SK-N-SH (cell line): ENCODE results near the gene GFPT1. TPM values are rescaled to one million over a fixed set of nuclear protein-coding genes. Genes with fewer than 3 reads are reported as not detected.

Experiments used
- CTCF ChIA-PET: fragments of 300-600, 350-600 bp; formaldehyde crosslinking; extraction: SDS; loops from one replicate; lab custom pipeline; 2021; lab: Yijun Ruan, JAX
- POLR2A ChIA-PET: fragments of 350-600 bp; sonication (Branson Sonifier 250); formaldehyde crosslinking; extraction: SDS; loops from one replicate; lab custom pipeline; 2020; ENCODE audit warnings: antibody characterized with exemption, inconsistent platforms; lab: Yijun Ruan, JAX
- DNase-seq: peaks from one replicate; pipeline ENCODE4 v3.0.0; 2012
- H2AFZ ChIP-seq: fragments of 200-600 bp; sonication (generic); 2 replicates; pipeline ENCODE4 v1.8.1; 2016; ENCODE audit warnings: antibody characterized with exemption, mild to moderate bottlenecking, low read depth
- H3F3A ChIP-seq: fragments of 200-600 bp; sonication (generic); replicated peaks from 2 replicates; pipeline ENCODE3; 2016; ENCODE audit warnings: antibody characterized with exemption, mild to moderate bottlenecking; ENCODE audit not compliant: insufficient read depth
- H3K27ac ChIP-seq, 2 experiments: fragments of 200-500 bp in 1 of 2; fragments of 200-600 bp in 1 of 2; sonication (Bioruptor generic) in 1 of 2; sonication (generic), shearing (Covaris generic) in 1 of 2; 2 replicates each; pipeline versions ENCODE4 v1.5.1 to v1.6.1; 2014 to 2016; ENCODE audit warnings: low read depth in 2 of 2, inconsistent platforms in 1 of 2, low read length in 1 of 2, mild to moderate bottlenecking in 1 of 2, mixed read lengths in 1 of 2
- H3K27me3 ChIP-seq: fragments of 200-600 bp; sonication (generic), shearing (Covaris generic); 2 replicates; pipeline ENCODE4 v1.6.1; 2016; ENCODE audit warnings: mixed run types; ENCODE audit not compliant: insufficient read depth
- H3K36me3 ChIP-seq, 2 experiments: fragments of 200-500 bp in 1 of 2; fragments of 200-600 bp in 1 of 2; sonication (Bioruptor generic) in 1 of 2; sonication (generic) in 1 of 2; replicated peaks in 1 of 2; 2 replicates each; pipeline versions ENCODE3 to v1.5.1; 2014 to 2016; ENCODE audit warnings: low read length in 1 of 2, mild to moderate bottlenecking in 1 of 2; ENCODE audit not compliant: insufficient read depth in 2 of 2, control insufficient read depth in 1 of 2
- H3K4me1 ChIP-seq, 2 experiments: fragments of 200-500 bp in 1 of 2; fragments of 200-600 bp in 1 of 2; sonication (Bioruptor generic) in 1 of 2; sonication (generic), shearing (Covaris generic) in 1 of 2; 2 replicates each; pipeline versions ENCODE4 v1.5.1 to v1.6.1; 2014 to 2016; ENCODE audit warnings: low read depth in 1 of 2, low read length in 1 of 2, mixed run types in 1 of 2; ENCODE audit not compliant: insufficient read depth in 2 of 2, control insufficient read depth in 1 of 2
- H3K4me2 ChIP-seq: fragments of 200-600 bp; sonication (generic), shearing (Covaris generic); 2 replicates; pipeline ENCODE4 v1.6.1; 2017; ENCODE audit warnings: mixed run types
- H3K4me3 ChIP-seq, 2 experiments: fragments of 200-500 bp in 1 of 2; fragments of 200-600 bp in 1 of 2; sonication (Bioruptor generic) in 1 of 2; sonication (generic), shearing (Covaris generic) in 1 of 2; 2 replicates each; pipeline versions ENCODE4 v1.5.1 to v1.8.1; 2014 to 2016; ENCODE audit warnings: low read depth in 2 of 2, inconsistent platforms in 1 of 2, low read length in 1 of 2, mild to moderate bottlenecking in 1 of 2, mixed read lengths in 1 of 2, moderate library complexity in 1 of 2
- H3K79me2 ChIP-seq: fragments of 200-600 bp; sonication (generic); 2 replicates; pipeline ENCODE4 v1.8.1; 2017; ENCODE audit warnings: mild to moderate bottlenecking; ENCODE audit not compliant: insufficient read depth
- H3K9ac ChIP-seq: fragments of 200-600 bp; sonication (generic); 2 replicates; pipeline ENCODE4 v1.6.1; 2017; ENCODE audit warnings: mixed run types
- H3K9me2 ChIP-seq: fragments of 200-600 bp; sonication (generic); 2 replicates; pipeline ENCODE4 v1.6.1; 2017; ENCODE audit warnings: mixed run types
- H3K9me3 ChIP-seq: fragments of 200-600 bp; sonication (generic); 2 replicates; pipeline ENCODE4 v1.6.1; 2017; ENCODE audit warnings: mixed run types, mild to moderate bottlenecking, moderate library complexity
- H4K20me1 ChIP-seq: fragments of 200-600 bp; sonication (generic); 2 replicates; pipeline ENCODE4 v1.6.1; 2017; ENCODE audit warnings: mild to moderate bottlenecking, mixed run types; ENCODE audit not compliant: insufficient read depth
- CTCF ChIP-seq: fragments of 200-600 bp; sonication (generic); IDR thresholded peaks from 2 replicates; pipeline ENCODE4 v1.6.1; 2017; ENCODE audit warnings: antibody characterized with exemption, mild to moderate bottlenecking, moderate library complexity
- EP300 ChIP-seq, 2 experiments: IDR thresholded peaks; 2 replicates each; pipeline versions ENCODE4 v1.4.0 to v1.6.1; 2012; ENCODE audit warnings: borderline replicate concordance in 1 of 2, low read depth in 1 of 2, low read length in 1 of 2
- IRF3 ChIP-seq: fragments of 150-350 bp; IDR thresholded peaks from 2 replicates; pipeline ENCODE4 v1.6.1; 2016; ENCODE audit warnings: mild to moderate bottlenecking, low read depth, low read length
- MAX ChIP-seq: IDR thresholded peaks from 2 replicates; pipeline ENCODE4 v1.4.0; 2012; ENCODE audit warnings: low read depth
- MXI1 ChIP-seq: IDR thresholded peaks from 2 replicates; pipeline ENCODE4 v1.6.1; 2012; ENCODE audit warnings: mild to moderate bottlenecking, low read depth, low read length, improper control_type of control experiment
- NFIC ChIP-seq: IDR thresholded peaks from 2 replicates; pipeline ENCODE4 v1.4.0; 2012; ENCODE audit warnings: borderline replicate concordance
- RAD21 ChIP-seq: IDR thresholded peaks from 2 replicates; pipeline ENCODE4 v1.6.1; 2012; ENCODE audit warnings: mild to moderate bottlenecking, low read length
- REST ChIP-seq: IDR thresholded peaks from 2 replicates; pipeline ENCODE4 v1.6.1; 2012; ENCODE audit warnings: mild to moderate bottlenecking, low read depth, low read length, moderate library complexity
- RXRA ChIP-seq: IDR thresholded peaks from 2 replicates; pipeline ENCODE4 v1.4.0; 2012; ENCODE audit warnings: low read depth, mild to moderate bottlenecking, borderline replicate concordance
- SIN3A ChIP-seq: IDR thresholded peaks from 2 replicates; pipeline ENCODE4 v1.6.1; 2012; ENCODE audit warnings: low read depth, mild to moderate bottlenecking, low read length, moderate library complexity, borderline replicate concordance
- SMC3 ChIP-seq: IDR thresholded peaks from 2 replicates; pipeline ENCODE4 v1.6.1; 2012; ENCODE audit warnings: low read depth, low read length, improper control_type of control experiment
- USF1 ChIP-seq: IDR thresholded peaks from 2 replicates; pipeline ENCODE4 v1.4.0; 2012; ENCODE audit warnings: low read depth, borderline replicate concordance
- YY1 ChIP-seq: IDR thresholded peaks from 2 replicates; pipeline ENCODE4 v1.4.0; 2012; ENCODE audit warnings: low read depth, mild to moderate bottlenecking
- WGBS: methylation state at CpG from one replicate; pipeline ENCODE4 v1.1.6; 2017; ENCODE audit warnings: low lambda C conversion rate; 5-methylcytosine and 5-hydroxymethylcytosine counted together
- polyA plus RNA-seq, 3 experiments: library from polyadenylated mRNA; depleted of rRNA; stranded (reverse); fragments of >200 nt; gene quantifications; 2 replicates each; pipeline ENCODE4 v1.2.3, GENCODE V29; 2012

Gene GFPT1
- polyA plus RNA-seq, 1 of the 3 experiments (the other 2 are of a cell fraction): 6.0 TPM

- Histone ChIP-seq H3F3A (peaks cover 5% of the 10 kb centered on the region), H3K27ac (peak overlapping the region; percentile 38 to 60; a peak in 2 of 4 replicates), H3K4me3 (peak overlapping the region; percentile 59 to 60), H4K20me1 (no peaks in the 10 kb centered on the region), H3K27me3 (no peaks in the 10 kb centered on the region), H3K36me3 (no peaks in the 10 kb centered on the region), H3K4me1 (peaks cover 0 to 16% of the 10 kb centered on the region in 2 experiments; a peak in 1 of 4 replicates), H3K9me2 (no peaks in the 10 kb centered on the region), H3K79me2 (no peaks in the 10 kb centered on the region), H3K4me2 (peak overlapping the region; percentile 86)
- WGBS: 1% methylated on average over 16 of the region's 61 CpGs
- CTCF ChIA-PET: interaction anchor here (0.6 to 6.3 kb wide), 77 partner anchors 9 to 1259 kb away, joined by 3 to 107 read pairs (median 4); partner anchors contain the start of genes ANTXR1 and GKN2
- POLR2A ChIA-PET: interaction anchor here (1.4 to 1.8 kb wide), 2 partner anchors 294 to 364 kb away, joined by 4 to 6 read pairs; partner anchors contain the start of gene ANTXR1
- peak; percentile 93 for DNase-seq
- TF ChIP-seq CTCF (peak; percentile 79), MXI1 (peak; percentile 31), SIN3A (no peak), IRF3 (no peak), EP300 (IDR thresholded peaks at IDR 0.05; ENCODE audit: borderline replicate concordance in 1 of 2, low read depth in 1 of 2, low read length in 1 of 2) (no peak), NFIC (0 out of 2 replicates have a peak, but pooled peaks have one; percentile 19), USF1 (no peak), MAX (peak; percentile 58; the same call in 1 of the 2 replicates), SMC3 (peak; percentile 98), RXRA (peak; percentile 12; the same call in 1 of the 2 replicates), REST (0 out of 2 replicates have a peak, but pooled peaks have one; percentile 14), YY1 (no peak), RAD21 (peak; percentile 96)
- TF ChIP-seq, all 33 proteins: peak for 8
- Histone ChIP-seq H2AFZ (peak overlapping the region; percentile 82), H3K9me3 (no peaks in the 10 kb centered on the region), H3K9ac (peak overlapping the region; percentile 69)
Observed at GRCh38 chr2:69306822-69307578, 80.0 kb downstream of the GFPT1 start.
